Activated CD8-positive, alpha-beta memory T cell treated with anti-CD3 and anti-CD28 coated beads, Interleukin-2, amount 50 U/mL, for 1 hour (primary cell): ENCODE data around the gene MAST4.
"Not testable (repeated sequence)": the region's sequence is repeated elsewhere in the genome, so short reads cannot be mapped to it uniquely, and the experiment has no call there.

Experiments
- DNase-seq: peaks from one replicate; pipeline ENCODE4 v3.0.0-alpha.2; 2020; ENCODE audit errors: extremely low read depth

The MAST4 gene

GRCh38 chr5:66810151-66810550 is 214.0 kb downstream of the MAST4 start:
- DNase-seq = no peak

GRCh38 chr5:66810848-66811261 is 214.7 kb downstream of the MAST4 start:
- DNase-seq = no peak

- DNase-seq = no peak
Measured at GRCh38 chr5:66812291-66812690, 216.1 kb downstream of the MAST4 start.

- DNase-seq = no peak
Measured at GRCh38 chr5:66813306-66813705, 217.1 kb downstream of the MAST4 start.

- no peak for DNase-seq
Measured at GRCh38 chr5:66814146-66814991, 218.2 kb downstream of the MAST4 start.

- DNase-seq = no peak
Measured at GRCh38 chr5:66818304-66818934, 222.2 kb downstream of the MAST4 start.

GRCh38 chr5:66818935-66819328 is 222.7 kb downstream of the MAST4 start:
- no peak for DNase-seq

- no peak for DNase-seq
Measured at GRCh38 chr5:66820630-66821207, 224.5 kb downstream of the MAST4 start.

- no peak for DNase-seq
Measured at GRCh38 chr5:66821688-66822429, 225.7 kb downstream of the MAST4 start.

- not testable (repeated sequence) for DNase-seq
Measured at GRCh38 chr5:66822906-66823305, 226.7 kb downstream of the MAST4 start.

- DNase-seq = no peak
Measured at GRCh38 chr5:66824476-66824875, 228.3 kb downstream of the MAST4 start.

- no peak for DNase-seq
Measured at GRCh38 chr5:66826263-66826662, 230.1 kb downstream of the MAST4 start.

GRCh38 chr5:66826696-66827095 is 230.5 kb downstream of the MAST4 start:
- no peak for DNase-seq

- no peak for DNase-seq
Measured at GRCh38 chr5:66828046-66828547, 231.9 kb downstream of the MAST4 start.

- DNase-seq = no peak
Measured at GRCh38 chr5:66828548-66829357, 232.6 kb downstream of the MAST4 start.

GRCh38 chr5:66829358-66829674 is 233.1 kb downstream of the MAST4 start:
- DNase-seq = no peak

GRCh38 chr5:66829826-66830225 is 233.6 kb downstream of the MAST4 start:
- DNase-seq = no peak

- no peak for DNase-seq
Measured at GRCh38 chr5:66830636-66831035, 234.4 kb downstream of the MAST4 start.

- no peak for DNase-seq
Measured at GRCh38 chr5:66839636-66840185, 243.5 kb downstream of the MAST4 start.

GRCh38 chr5:66840511-66841013 is 244.4 kb downstream of the MAST4 start:
- no peak for DNase-seq

GRCh38 chr5:66841264-66841663 is 245.1 kb downstream of the MAST4 start:
- DNase-seq = no peak
